ENCODE measurements around the gene OR51A7.

DNA sequence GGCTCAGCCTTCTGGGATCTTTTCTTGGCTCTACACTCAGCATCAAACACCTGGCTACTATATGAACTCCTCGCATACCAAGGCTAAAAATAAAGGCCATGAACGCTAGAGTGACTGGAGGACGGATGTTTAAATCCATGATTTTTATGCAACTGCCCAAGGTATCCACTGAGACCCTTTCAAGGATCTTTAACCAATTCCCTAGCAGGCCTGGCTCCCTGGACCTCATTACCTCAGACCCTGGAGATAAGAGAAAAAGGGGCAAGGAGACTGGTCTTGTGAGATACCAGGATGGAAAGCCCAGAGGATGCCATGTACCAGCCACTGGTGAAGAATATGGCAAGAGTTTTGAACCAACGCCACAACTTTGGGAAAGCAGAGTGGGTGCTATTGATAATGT is 15.7 kb downstream of the OR51A7 start, which contains the start of gene OR51G2:
- TF ChIP-seq, protein P1, sequence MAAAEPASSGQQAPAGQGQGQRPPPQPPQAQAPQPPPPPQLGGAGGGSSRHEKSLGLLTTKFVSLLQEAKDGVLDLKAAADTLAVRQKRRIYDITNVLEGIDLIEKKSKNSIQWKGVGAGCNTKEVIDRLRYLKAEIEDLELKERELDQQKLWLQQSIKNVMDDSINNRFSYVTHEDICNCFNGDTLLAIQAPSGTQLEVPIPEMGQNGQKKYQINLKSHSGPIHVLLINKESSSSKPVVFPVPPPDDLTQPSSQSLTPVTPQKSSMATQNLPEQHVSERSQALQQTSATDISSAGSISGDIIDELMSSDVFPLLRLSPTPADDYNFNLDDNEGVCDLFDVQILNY (CRISPR knock-in tag; IDR thresholded peaks at IDR 0.05): no peak
- TF ChIP-seq, protein P2, sequence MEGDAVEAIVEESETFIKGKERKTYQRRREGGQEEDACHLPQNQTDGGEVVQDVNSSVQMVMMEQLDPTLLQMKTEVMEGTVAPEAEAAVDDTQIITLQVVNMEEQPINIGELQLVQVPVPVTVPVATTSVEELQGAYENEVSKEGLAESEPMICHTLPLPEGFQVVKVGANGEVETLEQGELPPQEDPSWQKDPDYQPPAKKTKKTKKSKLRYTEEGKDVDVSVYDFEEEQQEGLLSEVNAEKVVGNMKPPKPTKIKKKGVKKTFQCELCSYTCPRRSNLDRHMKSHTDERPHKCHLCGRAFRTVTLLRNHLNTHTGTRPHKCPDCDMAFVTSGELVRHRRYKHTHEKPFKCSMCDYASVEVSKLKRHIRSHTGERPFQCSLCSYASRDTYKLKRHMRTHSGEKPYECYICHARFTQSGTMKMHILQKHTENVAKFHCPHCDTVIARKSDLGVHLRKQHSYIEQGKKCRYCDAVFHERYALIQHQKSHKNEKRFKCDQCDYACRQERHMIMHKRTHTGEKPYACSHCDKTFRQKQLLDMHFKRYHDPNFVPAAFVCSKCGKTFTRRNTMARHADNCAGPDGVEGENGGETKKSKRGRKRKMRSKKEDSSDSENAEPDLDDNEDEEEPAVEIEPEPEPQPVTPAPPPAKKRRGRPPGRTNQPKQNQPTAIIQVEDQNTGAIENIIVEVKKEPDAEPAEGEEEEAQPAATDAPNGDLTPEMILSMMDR (IDR thresholded peaks at IDR 0.05): no peak
- TF ChIP-seq, protein P3, sequence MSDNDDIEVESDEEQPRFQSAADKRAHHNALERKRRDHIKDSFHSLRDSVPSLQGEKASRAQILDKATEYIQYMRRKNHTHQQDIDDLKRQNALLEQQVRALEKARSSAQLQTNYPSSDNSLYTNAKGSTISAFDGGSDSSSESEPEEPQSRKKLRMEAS (CRISPR knock-in tag; IDR thresholded peaks at IDR 0.05): no peak
